ENCODE results near the gene MED13. TPM values are rescaled to one million over a fixed set of nuclear protein-coding genes. Genes with fewer than 3 reads are reported as not detected.
A peak's percentile ranks its signal among the peaks of the same experiment; 100 is the strongest.

MED13 gene
- total and polyA plus RNA-seq, 9 of the 15 experiments (the other 6 are each of a cell fraction or from before 2014, with no cell fraction given): 5.4 to 48.4 (median 28.2) TPM

DNA sequence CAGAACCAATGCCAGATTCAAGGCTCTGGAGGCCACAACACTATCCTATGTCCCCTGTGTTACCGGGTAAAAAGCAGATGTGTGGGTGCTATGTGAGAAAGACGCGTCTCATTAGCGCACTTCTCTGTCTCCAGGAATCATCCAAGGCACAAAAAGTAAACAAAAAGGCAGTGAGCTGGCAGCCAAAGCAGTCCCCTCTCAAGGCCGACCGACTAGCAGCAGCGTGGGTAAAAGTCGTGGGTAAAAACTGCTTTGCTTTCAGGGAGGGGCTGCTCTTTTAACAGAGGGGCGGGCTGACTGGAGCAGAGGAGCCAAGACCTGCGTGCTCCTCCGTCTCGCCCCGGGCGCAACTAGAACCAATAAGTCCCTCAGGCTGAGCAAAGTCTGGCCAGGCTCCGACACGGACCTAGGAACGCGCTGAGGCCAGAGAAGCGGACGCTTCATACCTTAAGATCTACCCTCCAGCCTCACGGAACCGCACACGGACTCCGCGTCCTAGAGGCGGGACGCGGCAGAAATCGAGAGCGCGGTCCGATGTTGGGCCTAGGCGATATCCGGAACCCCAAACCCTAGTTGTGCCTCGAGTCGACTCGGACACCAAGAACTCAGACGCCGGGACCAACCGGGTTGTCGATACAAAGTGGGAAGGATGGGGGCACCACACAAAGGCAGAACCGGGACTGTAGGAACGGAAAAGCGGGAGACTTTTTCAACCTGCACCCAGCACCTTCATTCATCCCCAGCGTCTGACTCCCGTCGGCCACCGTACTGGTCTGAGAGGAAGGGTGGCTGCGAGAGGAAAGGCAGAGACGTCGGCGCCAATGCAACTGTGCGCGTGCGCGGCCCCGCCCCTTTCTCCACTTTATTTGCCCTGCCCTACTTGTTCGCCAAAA, 137.6 kb downstream of the MED13 start, which contains the start of gene INTS2 (continued):
- TF ChIP-seq NR2C2 (CRISPR knock-in tag; IDR thresholded peaks at IDR 0.05) (peak; percentile 82), NR2C2 (tag; IDR thresholded peaks at IDR 0.05) (no peak; the same call in 1 of the 2 replicates), ZNF3 (CRISPR knock-in tag; IDR thresholded peaks at IDR 0.05) (no peak), CHCHD3 (CRISPR knock-in tag; IDR thresholded peaks at IDR 0.05) (no peak), ZNF263 (CRISPR knock-in tag; IDR thresholded peaks at IDR 0.05; ENCODE audit: borderline replicate concordance) (peak; percentile 79), HNRNPK (IDR thresholded peaks at IDR 0.05; ENCODE audit: low read depth, low read length, poor library complexity, severe bottlenecking) (no peak), ZBED1 (IDR thresholded peaks at IDR 0.05) (peak; percentile 72), CXXC5 (CRISPR knock-in tag; IDR thresholded peaks at IDR 0.05) (peak; percentile 80), CBX5 (IDR thresholded peaks at IDR 0.05; ENCODE audit: borderline replicate concordance, low read depth) (no peak), NR2F6 (CRISPR knock-in tag; IDR thresholded peaks at IDR 0.05) (no peak), ETV1 (tag; conservative IDR thresholded peaks at IDR 0.05; ENCODE audit: low read depth) (peak; percentile 72), NCOA2 (IDR thresholded peaks at IDR 0.05; ENCODE audit: partially characterized antibody in 2 of 2) (no peak), PHF21A (IDR thresholded peaks at IDR 0.05; ENCODE audit: borderline replicate concordance, low read depth) (no peak), CREBBP (IDR thresholded peaks at IDR 0.05; ENCODE audit: low read depth, low read length) (no peak), CCAR2 (IDR thresholded peaks at IDR 0.05; ENCODE audit: low read depth, low read length) (no peak), RFX1 (IDR thresholded peaks at IDR 0.05) (no peak), ZFP1 (CRISPR knock-in tag; IDR thresholded peaks at IDR 0.05) (no peak), ZNF507 (tag; conservative IDR thresholded peaks at IDR 0.05) (no peak)
- TF ChIP-seq, protein P1, sequence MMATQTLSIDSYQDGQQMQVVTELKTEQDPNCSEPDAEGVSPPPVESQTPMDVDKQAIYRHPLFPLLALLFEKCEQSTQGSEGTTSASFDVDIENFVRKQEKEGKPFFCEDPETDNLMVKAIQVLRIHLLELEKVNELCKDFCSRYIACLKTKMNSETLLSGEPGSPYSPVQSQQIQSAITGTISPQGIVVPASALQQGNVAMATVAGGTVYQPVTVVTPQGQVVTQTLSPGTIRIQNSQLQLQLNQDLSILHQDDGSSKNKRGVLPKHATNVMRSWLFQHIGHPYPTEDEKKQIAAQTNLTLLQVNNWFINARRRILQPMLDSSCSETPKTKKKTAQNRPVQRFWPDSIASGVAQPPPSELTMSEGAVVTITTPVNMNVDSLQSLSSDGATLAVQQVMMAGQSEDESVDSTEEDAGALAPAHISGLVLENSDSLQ (IDR thresholded peaks at IDR 0.05): no peak
- TF ChIP-seq, protein P2, sequence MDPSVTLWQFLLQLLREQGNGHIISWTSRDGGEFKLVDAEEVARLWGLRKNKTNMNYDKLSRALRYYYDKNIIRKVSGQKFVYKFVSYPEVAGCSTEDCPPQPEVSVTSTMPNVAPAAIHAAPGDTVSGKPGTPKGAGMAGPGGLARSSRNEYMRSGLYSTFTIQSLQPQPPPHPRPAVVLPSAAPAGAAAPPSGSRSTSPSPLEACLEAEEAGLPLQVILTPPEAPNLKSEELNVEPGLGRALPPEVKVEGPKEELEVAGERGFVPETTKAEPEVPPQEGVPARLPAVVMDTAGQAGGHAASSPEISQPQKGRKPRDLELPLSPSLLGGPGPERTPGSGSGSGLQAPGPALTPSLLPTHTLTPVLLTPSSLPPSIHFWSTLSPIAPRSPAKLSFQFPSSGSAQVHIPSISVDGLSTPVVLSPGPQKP (CRISPR knock-in tag; IDR thresholded peaks at IDR 0.05): no peak
- TF ChIP-seq, protein P3, sequence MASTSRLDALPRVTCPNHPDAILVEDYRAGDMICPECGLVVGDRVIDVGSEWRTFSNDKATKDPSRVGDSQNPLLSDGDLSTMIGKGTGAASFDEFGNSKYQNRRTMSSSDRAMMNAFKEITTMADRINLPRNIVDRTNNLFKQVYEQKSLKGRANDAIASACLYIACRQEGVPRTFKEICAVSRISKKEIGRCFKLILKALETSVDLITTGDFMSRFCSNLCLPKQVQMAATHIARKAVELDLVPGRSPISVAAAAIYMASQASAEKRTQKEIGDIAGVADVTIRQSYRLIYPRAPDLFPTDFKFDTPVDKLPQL (IDR thresholded peaks at IDR 0.05; ENCODE audit: extremely low read depth, insufficient read length): peak; percentile 48
- TF ChIP-seq, protein P4, sequence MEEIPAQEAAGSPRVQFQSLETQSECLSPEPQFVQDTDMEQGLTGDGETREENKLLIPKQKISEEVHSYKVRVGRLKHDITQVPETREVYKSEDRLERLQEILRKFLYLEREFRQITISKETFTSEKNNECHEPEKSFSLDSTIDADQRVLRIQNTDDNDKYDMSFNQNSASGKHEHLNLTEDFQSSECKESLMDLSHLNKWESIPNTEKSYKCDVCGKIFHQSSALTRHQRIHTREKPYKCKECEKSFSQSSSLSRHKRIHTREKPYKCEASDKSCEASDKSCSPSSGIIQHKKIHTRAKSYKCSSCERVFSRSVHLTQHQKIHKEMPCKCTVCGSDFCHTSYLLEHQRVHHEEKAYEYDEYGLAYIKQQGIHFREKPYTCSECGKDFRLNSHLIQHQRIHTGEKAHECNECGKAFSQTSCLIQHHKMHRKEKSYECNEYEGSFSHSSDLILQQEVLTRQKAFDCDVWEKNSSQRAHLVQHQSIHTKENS (CRISPR knock-in tag; IDR thresholded peaks at IDR 0.05): no peak
- TF ChIP-seq, protein P5, sequence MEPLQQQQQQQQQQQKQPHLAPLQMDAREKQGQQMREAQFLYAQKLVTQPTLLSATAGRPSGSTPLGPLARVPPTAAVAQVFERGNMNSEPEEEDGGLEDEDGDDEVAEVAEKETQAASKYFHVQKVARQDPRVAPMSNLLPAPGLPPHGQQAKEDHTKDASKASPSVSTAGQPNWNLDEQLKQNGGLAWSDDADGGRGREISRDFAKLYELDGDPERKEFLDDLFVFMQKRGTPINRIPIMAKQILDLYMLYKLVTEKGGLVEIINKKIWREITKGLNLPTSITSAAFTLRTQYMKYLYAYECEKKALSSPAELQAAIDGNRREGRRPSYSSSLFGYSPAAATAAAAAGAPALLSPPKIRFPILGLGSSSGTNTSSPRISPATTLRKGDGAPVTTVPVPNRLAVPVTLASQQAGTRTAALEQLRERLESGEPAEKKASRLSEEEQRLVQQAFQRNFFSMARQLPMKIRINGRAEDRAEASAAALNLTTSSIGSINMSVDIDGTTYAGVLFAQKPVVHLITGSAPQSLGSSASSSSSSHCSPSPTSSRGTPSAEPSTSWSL (CRISPR knock-in tag; IDR thresholded peaks at IDR 0.05; ENCODE audit: borderline replicate concordance): no peak
